HepG2 (cell line): ENCODE data around the gene EPHB4. TPM values are rescaled to one million over a fixed set of nuclear protein-coding genes. Genes with fewer than 3 reads are reported as not detected.

Experiments
- AGO2 ChIP-seq: fragments of 200-400 bp; formaldehyde crosslinking; optimal IDR thresholded peaks from 2 replicates; pipeline ENCODE3; 2017; ENCODE audit warnings: mild to moderate bottlenecking, low read depth, low read length, moderate library complexity
- DMAP1 ChIP-seq: IDR thresholded peaks from 2 replicates; pipeline ENCODE4 v1.6.1; 2016
- FOXC1 ChIP-seq: sonication (generic); formaldehyde crosslinking; IDR thresholded peaks from 2 replicates; pipeline ENCODE4 v1.8.0; 2022; ENCODE audit warnings: mild to moderate bottlenecking, missing genetic modification reagents, borderline replicate concordance
- HDAC2 ChIP-seq: sonication (generic); formaldehyde crosslinking; IDR thresholded peaks from 2 replicates; pipeline ENCODE4 v1.4.0; 2020; ENCODE audit warnings: missing genetic modification reagents
- HDAC6 ChIP-seq: fragments of 200-600 bp; sonication (generic); IDR thresholded peaks from 2 replicates; pipeline ENCODE4 v1.7.0; 2017; ENCODE audit warnings: mild to moderate bottlenecking, antibody characterized with exemption, low read length, low read depth
- IKZF1 ChIP-seq: fragments of 450-650 bp; IDR thresholded peaks from 2 replicates; pipeline ENCODE4 v1.7.1; 2016
- KDM2A ChIP-seq: sonication (generic); formaldehyde crosslinking; IDR thresholded peaks from 2 replicates; pipeline ENCODE4 v1.4.0; 2020; ENCODE audit warnings: low read depth, missing genetic modification reagents, borderline replicate concordance
- MIER3 ChIP-seq: IDR thresholded peaks from 2 replicates; pipeline ENCODE4 v1.6.1; 2016; ENCODE audit warnings: missing compliant biosample characterization, borderline replicate concordance
- PBX2 ChIP-seq: IDR thresholded peaks from 2 replicates; pipeline ENCODE4 v1.6.1; 2016; ENCODE audit warnings: control low read depth
- REXO4 ChIP-seq: sonication (generic); formaldehyde crosslinking; IDR thresholded peaks from 2 replicates; pipeline ENCODE4 v1.8.0; 2022; ENCODE audit warnings: missing genetic modification reagents, mild to moderate bottlenecking, borderline replicate concordance
- ZBED4 ChIP-seq: sonication (generic); formaldehyde crosslinking; IDR thresholded peaks from 2 replicates; pipeline ENCODE4 v1.4.0; 2020; ENCODE audit warnings: missing genetic modification reagents, borderline replicate concordance
- ZBTB7A ChIP-seq: sonication (generic); formaldehyde crosslinking; IDR thresholded peaks from 2 replicates; pipeline ENCODE4 v1.8.0; 2022; ENCODE audit warnings: mild to moderate bottlenecking, missing genetic modification reagents
- ZFP90 ChIP-seq: sonication (generic); formaldehyde crosslinking; IDR thresholded peaks from 2 replicates; pipeline ENCODE4 v1.8.0; 2022; ENCODE audit warnings: missing genetic modification reagents, mild to moderate bottlenecking, inconsistent platforms, borderline replicate concordance
- ZNF225 ChIP-seq: sonication (generic); formaldehyde crosslinking; IDR thresholded peaks from 2 replicates; pipeline ENCODE4 v1.4.0; 2020; ENCODE audit warnings: mild to moderate bottlenecking, missing genetic modification reagents
- ZNF281 ChIP-seq: sonication (generic); formaldehyde crosslinking; IDR thresholded peaks from 2 replicates; pipeline ENCODE4 v1.4.0; 2020; ENCODE audit warnings: missing genetic modification reagents, borderline replicate concordance
- ZNF337 ChIP-seq: sonication (generic); formaldehyde crosslinking; IDR thresholded peaks from 2 replicates; pipeline ENCODE4 v1.5.1; 2020; ENCODE audit warnings: missing genetic modification reagents, low read depth, mild to moderate bottlenecking, borderline replicate concordance
- ZNF556 ChIP-seq: sonication (generic); formaldehyde crosslinking; IDR thresholded peaks from 2 replicates; pipeline ENCODE4 v1.4.0; 2020; ENCODE audit warnings: mild to moderate bottlenecking, missing genetic modification reagents, borderline replicate concordance
- ZNF605 ChIP-seq: sonication (generic); formaldehyde crosslinking; IDR thresholded peaks from 2 replicates; pipeline ENCODE4 v1.8.0; 2022; ENCODE audit warnings: mild to moderate bottlenecking, missing genetic modification reagents
- polyA plus RNA-seq, 8 experiments: library from polyadenylated mRNA; depleted of rRNA in 3 of 8; stranded (reverse) in 7 of 8; unstranded in 1 of 8; fragments of >200 nt; fragmentation: Illumina TruSeq in 4 of 8; extraction: Trizol in 4 of 8; gene quantifications; 2 replicates each; pipeline versions ENCODE4 v1.2.1 to v1.2.3, GENCODE V29; 2011 to 2016; ENCODE audit warnings: low read depth in 4 of 8, missing spikeins in 1 of 8, mixed read lengths in 1 of 8; ENCODE audit not compliant: insufficient read depth in 1 of 8
- total RNA-seq, 5 experiments: library from RNA; depleted of rRNA; stranded (reverse); fragments of >200 nt; fragmentation: Illumina TruSeq; extraction: Trizol; gene quantifications; 2 replicates each; pipeline ENCODE4 v1.2.3, GENCODE V29; 2016; ENCODE audit warnings: low read depth in 1 of 5
- TF ChIP-seq, protein P1 (sequence below): sonication (generic); formaldehyde crosslinking; IDR thresholded peaks from 2 replicates; pipeline ENCODE4 v1.4.0; 2020; ENCODE audit warnings: low read depth, mild to moderate bottlenecking, missing genetic modification reagents

Gene EPHB4
- total and polyA plus RNA-seq, 2 of the 13 experiments (the other 11 are each of a cell fraction or from before 2014, with no cell fraction given) = 61.4 to 69.6 TPM

DNA sequence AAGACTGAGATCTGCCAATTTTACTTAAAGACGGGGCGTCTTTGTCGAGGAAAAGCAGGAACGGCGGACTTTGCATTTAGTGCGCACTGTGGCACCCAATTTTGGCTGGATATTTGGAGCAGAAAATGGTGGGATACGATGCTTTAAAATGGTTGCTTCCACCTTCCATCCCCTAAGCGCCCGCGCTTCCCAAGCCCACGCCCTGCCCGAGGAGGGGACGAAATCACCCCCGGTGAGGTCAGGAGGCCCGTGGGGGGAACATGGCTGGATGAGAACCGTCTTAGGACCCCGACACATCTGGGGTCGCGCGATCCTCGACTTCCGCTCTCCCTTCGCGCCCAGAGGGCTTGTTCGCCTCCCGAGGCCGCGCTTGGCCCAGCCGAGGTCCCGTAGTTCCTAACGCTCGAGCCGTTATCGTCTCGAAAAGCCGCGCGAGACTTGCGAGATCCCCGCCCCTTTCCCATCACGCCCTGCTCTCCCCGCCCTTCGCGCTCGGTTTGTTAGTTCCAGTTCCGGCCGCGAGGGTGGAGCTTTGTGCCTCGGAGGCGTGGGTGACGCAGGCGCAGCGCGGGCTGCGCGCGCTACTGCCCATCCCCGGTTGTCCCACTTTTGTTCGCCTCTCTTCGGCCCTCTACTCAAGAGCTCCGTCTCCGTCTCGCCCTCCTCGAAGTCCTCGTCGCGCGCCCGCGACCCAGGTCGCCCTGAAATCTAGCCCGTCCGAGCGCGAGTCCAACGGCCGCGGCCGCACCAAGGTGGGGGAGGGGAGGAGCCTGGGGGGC is 47.4 kb upstream of the EPHB4 start, which contains the start of gene SRRT (continued):
- TF ChIP-seq ZNF281 (peak; percentile 54; the same call in 1 of the 2 replicates), ZBTB7A (peak; percentile 85), ZBED4 (0 out of 2 replicates have a peak, but pooled peaks have one; percentile 27), HDAC6 (no peak), AGO2 (peak; percentile 46), ZFP90 (CRISPR knock-in tag) (peak; percentile 88; the same call in 1 of the 2 replicates), REXO4 (CRISPR knock-in tag) (no peak), ZNF337 (CRISPR knock-in tag) (peak; percentile 50; the same call in 1 of the 2 replicates), ZNF225 (no peak), ZNF556 (CRISPR knock-in tag) (peak; percentile 54), ZNF605 (CRISPR knock-in tag) (no peak), FOXC1 (CRISPR knock-in tag) (peak; percentile 86), KDM2A (peak; percentile 94), DMAP1 (CRISPR knock-in tag) (peak; percentile 89), IKZF1 (no peak), MIER3 (CRISPR knock-in tag) (peak; percentile 78; the same call in 1 of the 2 replicates), PBX2 (CRISPR knock-in tag) (no peak), HDAC2 (peak; percentile 92)
- TF ChIP-seq, protein P1, sequence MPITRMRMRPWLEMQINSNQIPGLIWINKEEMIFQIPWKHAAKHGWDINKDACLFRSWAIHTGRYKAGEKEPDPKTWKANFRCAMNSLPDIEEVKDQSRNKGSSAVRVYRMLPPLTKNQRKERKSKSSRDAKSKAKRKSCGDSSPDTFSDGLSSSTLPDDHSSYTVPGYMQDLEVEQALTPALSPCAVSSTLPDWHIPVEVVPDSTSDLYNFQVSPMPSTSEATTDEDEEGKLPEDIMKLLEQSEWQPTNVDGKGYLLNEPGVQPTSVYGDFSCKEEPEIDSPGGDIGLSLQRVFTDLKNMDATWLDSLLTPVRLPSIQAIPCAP = no peak
